GM19193 (cell line): ENCODE results near the gene RND3.

Experiments
- POLR2A ChIP-seq: IDR thresholded peaks from 4 replicates; pipeline ENCODE4 v1.6.1; 2011; ENCODE audit not compliant: insufficient read depth, insufficient read length; ENCODE audit errors: extremely low read depth

RND3 gene

GRCh38 chr2:150445398-150445797 is 42.1 kb downstream of the RND3 start:
- no peak for TF ChIP-seq POLR2A

GRCh38 chr2:150442484-150442883 is 45.0 kb downstream of the RND3 start:
- TF ChIP-seq POLR2A = no peak

- TF ChIP-seq POLR2A = no peak
Measured at GRCh38 chr2:150441784-150442183, 45.7 kb downstream of the RND3 start.

GRCh38 chr2:150441226-150441625 is 46.2 kb downstream of the RND3 start:
- TF ChIP-seq POLR2A = no peak

GRCh38 chr2:150438654-150439053 is 48.8 kb downstream of the RND3 start:
- no peak for TF ChIP-seq POLR2A

GRCh38 chr2:150438041-150438440 is 49.4 kb downstream of the RND3 start:
- TF ChIP-seq POLR2A = no peak

- TF ChIP-seq POLR2A = no peak
Measured at GRCh38 chr2:150432312-150432625, 55.2 kb downstream of the RND3 start.

GRCh38 chr2:150431561-150432311 is 55.7 kb downstream of the RND3 start:
- TF ChIP-seq POLR2A = no peak

GRCh38 chr2:150429384-150429961 is 58.0 kb downstream of the RND3 start:
- TF ChIP-seq POLR2A = no peak

GRCh38 chr2:150428641-150429040 is 58.8 kb downstream of the RND3 start:
- TF ChIP-seq POLR2A = no peak

- no peak for TF ChIP-seq POLR2A
Measured at GRCh38 chr2:150427298-150427697, 60.2 kb downstream of the RND3 start.

GRCh38 chr2:150426724-150427123 is 60.7 kb downstream of the RND3 start:
- TF ChIP-seq POLR2A = no peak

- TF ChIP-seq POLR2A = no peak
Measured at GRCh38 chr2:150426315-150426714, 61.2 kb downstream of the RND3 start.

- TF ChIP-seq POLR2A = no peak
Measured at GRCh38 chr2:150425121-150425955, 62.1 kb downstream of the RND3 start.

- TF ChIP-seq POLR2A = no peak
Measured at GRCh38 chr2:150424406-150424805, 63.1 kb downstream of the RND3 start.
